Measurements from ENCODE around the gene ERCC1.
"Not testable (repeated sequence)": the region's sequence is repeated elsewhere in the genome, so short reads cannot be mapped to it uniquely, and the experiment has no call there.

Gene ERCC1

GRCh38 chr19:45429896-45430295, 6.2 kb upstream of the ERCC1 start:
- not testable (repeated sequence) for DNase-seq (ENCODE audit: low spot score)

DNA sequence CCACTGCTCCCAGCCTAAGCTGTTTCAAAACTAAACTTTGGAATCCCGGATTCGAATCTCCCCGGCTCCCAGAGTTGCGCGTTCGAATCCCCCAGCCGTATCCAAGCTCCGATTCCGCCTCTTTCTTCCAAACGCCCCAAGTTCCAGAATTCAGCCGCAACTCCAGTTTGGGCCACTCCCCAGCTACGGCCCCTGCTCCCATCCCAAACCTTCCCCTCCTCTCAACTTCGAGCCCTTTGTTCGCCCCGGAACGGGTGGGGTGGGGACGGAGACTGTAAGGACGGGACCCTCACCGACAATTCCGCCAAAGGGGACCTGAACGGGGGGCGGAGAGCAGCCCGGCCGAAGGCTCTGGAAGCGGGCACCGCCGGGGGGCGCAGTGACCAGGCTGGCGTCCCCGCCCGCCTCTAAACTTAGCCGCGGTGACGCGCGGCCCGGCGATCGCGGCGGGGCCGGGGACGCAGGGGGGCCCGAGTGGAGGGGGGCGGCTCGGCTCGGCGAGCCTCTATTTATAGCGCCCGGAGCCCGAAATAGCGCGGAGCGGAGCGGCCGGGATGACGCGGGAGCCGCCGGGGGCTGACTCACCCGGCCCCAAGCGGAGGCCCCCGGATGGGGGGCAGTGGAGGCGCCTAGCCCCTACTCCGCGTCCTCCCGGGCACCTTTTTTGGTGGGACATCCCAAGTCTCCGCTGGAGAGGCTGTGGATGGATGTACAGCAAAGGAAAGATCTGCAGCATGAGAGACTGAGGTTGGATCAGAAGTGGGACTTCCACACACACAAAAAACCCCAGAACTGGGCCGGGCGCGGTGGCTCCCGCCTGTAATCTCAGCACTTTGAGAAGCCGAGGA, 4.9 kb upstream of the ERCC1 start:
- no peak for DNase-seq (ENCODE audit: low spot score)

GRCh38 chr19:45424191-45425058, 708 bp upstream of the ERCC1 start:
- peak; percentile 25 for DNase-seq (ENCODE audit: low spot score)

DNA sequence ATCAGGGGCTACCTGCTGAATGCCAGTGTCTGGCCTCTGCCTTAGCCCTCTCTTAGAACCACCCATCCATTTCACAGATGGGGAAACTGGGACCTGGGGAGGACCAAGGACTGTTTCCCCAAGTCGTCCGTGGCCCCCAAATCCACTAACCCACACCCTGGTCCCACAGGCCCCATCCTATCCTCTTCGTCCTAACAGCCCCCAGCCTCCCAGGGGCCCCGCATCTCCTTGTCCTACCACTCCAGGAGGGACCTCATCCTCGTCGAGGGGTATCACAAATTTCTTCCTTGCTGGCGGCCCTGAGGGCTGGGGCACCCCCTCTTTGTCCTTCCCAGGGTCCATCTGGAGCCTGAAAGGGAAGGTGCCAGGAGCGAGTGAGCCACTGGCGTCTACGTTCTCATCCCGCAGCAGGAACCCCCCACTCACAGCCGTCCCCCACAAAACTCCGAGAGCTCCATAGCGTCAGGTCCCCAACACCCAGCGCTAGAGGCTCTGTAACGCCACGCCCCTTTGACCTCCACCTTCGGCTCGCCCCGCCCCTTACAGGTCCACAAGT, 606 bp downstream of the ERCC1 start:
- no peak for DNase-seq (ENCODE audit: low spot score)

DNA sequence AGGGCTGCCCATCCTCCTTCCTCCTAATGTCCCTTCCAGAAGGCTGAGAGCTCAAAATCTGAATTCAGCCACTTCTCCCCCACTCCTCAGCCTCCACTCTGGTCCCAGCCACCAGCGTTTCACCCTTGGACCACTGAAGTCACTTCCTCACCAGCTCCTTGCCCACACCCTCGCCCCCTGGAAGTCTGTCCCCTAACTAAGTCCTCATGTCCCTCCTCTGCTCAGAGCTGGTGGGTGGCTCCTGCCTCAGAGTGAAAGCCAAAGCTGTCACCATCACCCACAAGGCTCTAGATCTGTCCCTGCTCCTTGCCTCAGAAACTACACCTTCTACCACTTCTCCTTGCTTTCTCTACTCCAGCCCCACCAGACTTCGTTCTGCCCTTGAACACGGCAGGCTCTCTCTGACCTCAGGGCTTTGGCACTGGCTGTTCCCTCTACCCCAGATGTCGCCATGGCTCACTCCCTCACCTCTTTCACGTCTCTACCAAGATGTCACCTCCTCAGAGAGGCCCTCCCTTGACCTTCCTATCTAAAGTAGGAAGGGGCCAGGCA, 1.7 kb downstream of the ERCC1 start:
- no peak for DNase-seq (ENCODE audit: low spot score)

GRCh38 chr19:45420871-45421270, 2.8 kb downstream of the ERCC1 start:
- DNase-seq (ENCODE audit: low spot score) = no peak

DNA sequence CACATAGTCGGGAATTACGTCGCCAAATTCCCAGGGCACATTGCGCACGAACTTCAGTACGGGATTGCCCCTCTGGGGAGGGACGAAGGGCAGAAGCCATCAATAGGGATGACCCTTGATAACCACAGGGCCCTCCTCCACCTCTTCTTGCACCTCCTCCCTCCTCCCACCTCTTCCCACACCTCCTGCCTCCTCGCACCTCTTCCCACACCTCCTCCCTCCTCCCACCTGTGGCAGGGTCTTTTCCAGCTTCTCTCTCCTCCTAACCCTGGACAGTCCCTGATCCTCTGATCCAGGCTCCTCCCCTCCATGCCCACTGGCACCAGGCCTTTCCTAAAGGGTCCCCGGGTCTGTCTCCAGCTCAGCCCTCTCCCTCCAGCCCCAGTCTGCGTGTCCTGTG, 3.4 kb downstream of the ERCC1 start:
- no peak for DNase-seq (ENCODE audit: low spot score)

- no peak for DNase-seq (ENCODE audit: low spot score)
Observed at GRCh38 chr19:45419895-45420294, 3.8 kb downstream of the ERCC1 start.

GRCh38 chr19:45419396-45419795, 4.3 kb downstream of the ERCC1 start:
- DNase-seq (ENCODE audit: low spot score) = no peak

GRCh38 chr19:45418802-45419201, 4.9 kb downstream of the ERCC1 start:
- DNase-seq (ENCODE audit: low spot score) = no peak

- no peak for DNase-seq (ENCODE audit: low spot score)
Observed at GRCh38 chr19:45417151-45417550, 6.6 kb downstream of the ERCC1 start.

DNA sequence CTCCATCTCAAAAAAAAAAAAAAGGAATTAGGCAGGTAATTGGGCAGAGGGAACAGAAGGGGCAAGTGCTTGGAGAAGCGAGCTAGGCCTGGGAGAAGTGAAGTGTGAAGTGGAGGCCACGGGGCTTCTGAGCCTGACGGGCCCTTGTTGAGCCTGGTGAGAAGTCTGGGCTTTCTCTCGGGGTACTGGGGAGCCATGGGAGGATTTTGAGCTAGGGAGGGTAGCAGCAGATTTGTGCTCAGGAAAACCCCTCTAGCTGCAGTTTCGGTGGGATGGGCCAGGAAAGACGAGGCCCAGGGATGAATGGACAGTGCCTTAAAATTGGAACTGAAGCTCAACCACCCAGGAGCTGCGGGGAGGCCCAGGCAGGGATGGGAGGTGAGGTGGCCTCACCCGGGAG, 9.2 kb downstream of the ERCC1 start:
- no peak for DNase-seq (ENCODE audit: low spot score)

- no peak for DNase-seq (ENCODE audit: low spot score)
Observed at GRCh38 chr19:45413497-45413896, 10.2 kb downstream of the ERCC1 start.

DNA sequence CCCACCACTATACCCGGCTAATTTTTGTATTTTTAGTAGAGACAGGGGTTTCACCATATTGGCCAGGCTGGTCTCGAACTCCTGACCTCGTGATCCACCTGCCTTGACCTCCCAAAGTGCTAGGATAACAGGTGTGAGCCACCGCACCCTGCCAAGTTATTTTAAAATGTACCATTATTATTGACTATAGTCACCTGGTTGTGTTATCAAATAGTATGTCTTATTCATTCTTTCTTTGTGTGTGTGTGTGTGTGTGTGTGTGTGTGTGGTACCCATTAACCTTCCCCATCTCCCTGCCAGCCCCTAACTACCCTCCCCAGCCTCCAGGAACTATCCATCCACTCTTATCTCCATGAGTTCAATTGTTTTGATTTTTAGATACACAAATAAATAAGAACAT, 13.4 kb downstream of the ERCC1 start:
- not testable (repeated sequence) for DNase-seq (ENCODE audit: low spot score)

GRCh38 chr19:45409557-45409920, 14.2 kb downstream of the ERCC1 start:
- DNase-seq (ENCODE audit: low spot score) = no peak

DNA sequence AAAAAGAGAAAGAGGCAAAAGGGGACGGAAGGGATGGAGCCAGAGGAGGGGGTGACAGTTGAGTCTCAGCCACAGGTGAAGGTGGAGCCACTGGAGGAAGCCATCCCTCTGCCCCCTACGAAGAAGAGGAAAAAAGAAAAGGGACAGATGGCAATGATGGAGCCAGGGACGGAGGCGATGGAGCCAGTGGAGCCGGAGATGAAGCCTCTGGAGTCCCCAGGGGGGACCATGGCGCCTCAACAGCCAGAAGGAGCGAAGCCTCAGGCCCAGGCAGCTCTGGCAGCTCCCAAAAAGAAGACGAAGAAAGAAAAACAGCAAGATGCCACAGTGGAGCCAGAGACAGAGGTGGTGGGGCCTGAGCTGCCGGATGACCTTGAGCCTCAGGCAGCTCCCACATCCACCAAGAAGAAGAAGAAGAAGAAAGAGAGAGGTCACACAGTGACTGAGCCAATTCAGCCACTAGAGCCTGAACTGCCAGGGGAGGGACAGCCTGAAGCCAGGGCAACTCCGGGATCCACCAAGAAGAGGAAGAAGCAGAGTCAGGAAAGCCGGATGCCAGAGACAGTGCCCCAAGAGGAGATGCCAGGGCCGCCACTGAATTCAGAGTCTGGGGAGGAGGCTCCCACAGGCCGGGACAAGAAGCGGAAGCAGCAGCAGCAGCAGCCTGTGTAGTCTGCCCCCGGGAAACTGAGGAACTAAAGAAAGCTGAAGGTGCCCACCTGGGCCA, 14.7 kb downstream of the ERCC1 start:
- DNase-seq (ENCODE audit: low spot score) = no peak

- DNase-seq (ENCODE audit: low spot score) = no peak
Observed at GRCh38 chr19:45408121-45408520, 15.6 kb downstream of the ERCC1 start.

DNA sequence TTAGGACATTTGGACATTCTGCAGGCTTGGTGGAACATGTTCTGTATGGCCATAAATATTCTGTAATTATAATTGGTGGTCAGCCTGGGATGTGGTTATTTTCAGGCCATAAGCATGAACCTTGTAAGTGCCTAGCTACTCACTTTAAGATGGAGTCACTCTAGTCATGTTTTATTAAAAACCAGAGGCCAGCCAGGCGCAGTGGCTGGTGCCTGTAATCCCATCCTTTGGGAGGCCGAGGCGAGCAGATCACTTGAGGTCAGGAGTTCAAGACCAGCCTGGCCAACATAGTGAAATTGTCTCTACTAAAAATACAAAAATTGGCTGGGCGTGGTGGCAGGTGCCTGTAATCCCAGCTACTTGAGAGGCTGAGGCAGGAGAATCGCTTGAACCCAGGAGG, 16.1 kb downstream of the ERCC1 start:
- DNase-seq (ENCODE audit: low spot score) = not testable (repeated sequence)

DNA sequence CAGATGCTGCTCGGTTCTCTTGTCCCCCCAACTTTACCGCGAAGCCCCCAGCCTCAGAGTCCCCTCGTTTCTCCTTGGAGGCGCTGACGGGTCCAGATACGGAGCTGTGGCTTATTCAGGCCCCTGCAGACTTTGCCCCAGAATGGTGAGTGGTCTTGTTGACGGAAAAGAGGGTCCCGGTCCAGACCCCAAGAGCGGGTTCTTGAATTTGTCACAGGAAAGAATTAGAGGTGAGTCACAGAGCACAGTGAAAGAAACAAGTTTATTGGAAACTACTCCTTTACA, 16.7 kb downstream of the ERCC1 start:
- DNase-seq (ENCODE audit: low spot score) = no peak

DNA sequence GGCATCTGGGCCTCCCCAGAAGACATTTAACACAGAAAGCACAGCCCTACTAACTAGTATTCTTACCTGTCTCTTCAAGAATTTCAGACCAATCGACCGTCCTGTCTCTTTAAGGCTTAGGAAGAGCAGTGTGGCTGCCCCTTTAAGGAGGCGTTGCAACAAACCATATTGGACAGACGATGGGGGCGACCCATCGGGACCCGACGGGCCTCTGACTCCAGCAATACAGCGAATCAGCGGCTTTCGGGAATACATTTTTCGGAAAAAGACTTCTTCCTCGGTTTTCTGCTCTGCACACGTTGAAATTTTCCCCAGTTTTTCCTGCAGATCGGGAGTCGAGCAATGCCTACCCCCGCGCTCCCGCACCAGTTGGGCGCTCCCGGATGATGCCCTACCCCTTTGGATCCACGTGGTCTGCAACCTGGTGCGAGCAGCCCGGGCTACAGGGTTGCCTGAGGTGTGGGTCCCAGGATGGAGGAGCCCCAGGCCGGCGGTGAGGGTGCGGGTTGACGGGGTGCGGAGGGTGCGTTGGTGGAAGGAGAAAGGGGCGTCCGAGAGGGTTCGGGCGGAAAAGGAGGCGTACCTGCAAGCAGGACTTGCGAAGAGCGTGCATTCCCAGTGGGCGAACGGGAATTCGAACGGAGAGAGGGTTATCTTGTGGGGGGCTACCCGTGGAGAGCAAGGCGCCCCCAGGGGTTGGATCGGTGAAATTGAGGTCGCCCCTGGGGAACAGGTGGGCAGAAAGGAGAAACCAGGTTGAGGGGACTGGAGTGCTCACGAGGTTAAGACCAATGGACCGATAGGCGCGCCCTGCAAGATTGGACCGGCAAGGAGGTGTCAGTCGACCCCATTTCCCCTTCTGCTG, 17.3 kb downstream of the ERCC1 start, which contains the start of gene POLR1G:
Gene POLR1G (plus strand): TSS at position 419 of the 865 bp plus-strand sequence. CDS start 53 bp downstream, at position 472.
- peak; percentile 88 for DNase-seq (ENCODE audit: low spot score)
